ENCODE measurements around the gene MPP4.

Gene MPP4

DNA sequence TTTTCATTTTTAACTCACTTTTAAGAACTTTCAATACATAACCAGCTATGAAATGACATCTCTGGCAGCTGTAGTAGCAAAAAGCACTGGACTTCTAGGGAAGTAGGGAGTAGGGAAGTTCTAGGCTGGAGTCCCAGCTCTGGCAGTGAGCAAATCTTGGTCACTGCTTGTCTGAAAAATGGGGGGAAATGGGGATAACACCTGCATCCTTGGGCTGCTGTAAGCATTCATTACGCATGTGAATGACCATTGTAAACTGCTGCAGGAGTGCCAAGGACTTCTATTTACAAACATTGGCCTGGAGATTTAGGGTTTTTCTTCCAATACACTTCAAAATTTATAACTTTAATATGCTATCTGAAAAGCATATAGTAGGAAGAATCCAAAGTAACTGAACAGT, 972 bp upstream of the MPP4 start:
- TF ChIP-seq, protein P1, sequence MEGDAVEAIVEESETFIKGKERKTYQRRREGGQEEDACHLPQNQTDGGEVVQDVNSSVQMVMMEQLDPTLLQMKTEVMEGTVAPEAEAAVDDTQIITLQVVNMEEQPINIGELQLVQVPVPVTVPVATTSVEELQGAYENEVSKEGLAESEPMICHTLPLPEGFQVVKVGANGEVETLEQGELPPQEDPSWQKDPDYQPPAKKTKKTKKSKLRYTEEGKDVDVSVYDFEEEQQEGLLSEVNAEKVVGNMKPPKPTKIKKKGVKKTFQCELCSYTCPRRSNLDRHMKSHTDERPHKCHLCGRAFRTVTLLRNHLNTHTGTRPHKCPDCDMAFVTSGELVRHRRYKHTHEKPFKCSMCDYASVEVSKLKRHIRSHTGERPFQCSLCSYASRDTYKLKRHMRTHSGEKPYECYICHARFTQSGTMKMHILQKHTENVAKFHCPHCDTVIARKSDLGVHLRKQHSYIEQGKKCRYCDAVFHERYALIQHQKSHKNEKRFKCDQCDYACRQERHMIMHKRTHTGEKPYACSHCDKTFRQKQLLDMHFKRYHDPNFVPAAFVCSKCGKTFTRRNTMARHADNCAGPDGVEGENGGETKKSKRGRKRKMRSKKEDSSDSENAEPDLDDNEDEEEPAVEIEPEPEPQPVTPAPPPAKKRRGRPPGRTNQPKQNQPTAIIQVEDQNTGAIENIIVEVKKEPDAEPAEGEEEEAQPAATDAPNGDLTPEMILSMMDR (IDR thresholded peaks at IDR 0.05; ENCODE audit: low read length, missing control alignments): no peak
- no peak for DNase-seq (ENCODE audit: low read depth)
- H3K4me3 ChIP-seq (replicated peaks; ENCODE audit: low read depth, low read length): no peak overlapping the region

DNA sequence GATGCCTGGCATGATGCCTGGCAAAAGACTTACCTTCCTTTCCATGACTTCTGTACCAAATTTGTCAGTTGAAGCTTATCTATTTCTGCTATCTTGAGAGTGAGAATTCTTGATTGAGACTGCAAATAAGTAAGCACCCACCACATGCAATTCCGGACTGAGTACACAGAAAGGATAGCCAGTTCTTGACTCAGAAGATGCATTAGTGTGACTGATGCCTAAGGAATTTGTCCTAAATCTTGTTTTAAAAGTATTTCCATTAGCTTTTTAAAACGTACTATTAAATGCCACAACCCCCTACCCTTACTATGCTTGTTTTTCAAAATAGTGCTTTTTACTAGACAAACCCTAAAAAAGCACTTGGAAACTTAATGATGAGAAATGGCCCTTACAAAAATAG, 545 bp downstream of the MPP4 start:
- TF ChIP-seq, protein P1 (IDR thresholded peaks at IDR 0.05; ENCODE audit: low read length, missing control alignments): no peak
- H3K4me3 ChIP-seq (replicated peaks; ENCODE audit: low read depth, low read length): no peak overlapping the region
- peak; percentile 76 for DNase-seq (ENCODE audit: low read depth)

DNA sequence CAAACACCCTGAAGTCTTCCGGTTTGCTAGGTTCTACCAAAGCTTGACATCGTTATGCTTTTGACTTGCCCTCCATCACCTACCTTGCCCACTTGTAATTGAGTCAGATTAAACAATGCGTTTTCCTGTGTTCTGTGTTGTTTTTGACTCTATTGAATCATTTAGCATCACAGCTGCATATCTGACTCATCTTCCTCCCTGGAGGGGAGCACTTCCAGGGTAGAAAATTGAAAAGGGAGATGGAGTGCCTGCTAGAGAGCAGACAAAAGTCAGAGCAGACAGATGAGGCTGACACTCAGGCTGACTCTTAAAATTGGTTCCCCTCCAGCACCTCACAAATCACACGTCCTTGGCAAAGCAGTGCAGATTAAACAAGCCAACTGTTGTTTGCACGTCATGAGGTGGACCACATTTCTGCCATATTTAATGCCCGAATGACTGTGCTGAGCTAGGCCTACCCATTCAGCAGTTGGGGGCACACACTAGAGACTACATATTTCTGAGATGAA, 2.2 kb downstream of the MPP4 start:
- no peak overlapping the region for H3K4me3 ChIP-seq (replicated peaks; ENCODE audit: low read depth, low read length)
- peak; percentile 78 for DNase-seq (ENCODE audit: low read depth)
- TF ChIP-seq, protein P1 (IDR thresholded peaks at IDR 0.05; ENCODE audit: low read length, missing control alignments): no peak

DNA sequence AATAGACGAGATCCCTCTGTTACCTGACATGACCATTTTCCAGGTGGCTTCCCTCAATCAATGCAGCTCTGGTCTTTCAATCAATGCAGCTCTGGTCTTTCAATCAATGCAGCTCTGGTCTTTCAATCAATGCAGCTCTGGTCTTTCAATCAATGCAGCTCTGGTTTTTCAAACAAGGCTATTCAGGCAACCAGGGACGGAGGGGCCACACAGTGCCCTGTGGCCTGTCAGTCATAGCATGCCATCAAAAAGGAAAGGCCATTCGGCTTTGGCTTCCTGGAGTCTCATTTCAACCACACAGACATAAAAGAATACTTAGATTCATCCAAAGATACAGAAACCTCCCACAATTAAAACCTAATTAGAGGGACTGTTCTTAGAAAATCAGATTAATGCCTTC, 13.3 kb downstream of the MPP4 start:
- no peak for DNase-seq (ENCODE audit: low read depth)
- H3K4me3 ChIP-seq (replicated peaks; ENCODE audit: low read depth, low read length): no peak overlapping the region
- TF ChIP-seq, protein P1 (IDR thresholded peaks at IDR 0.05; ENCODE audit: low read length, missing control alignments): no peak

DNA sequence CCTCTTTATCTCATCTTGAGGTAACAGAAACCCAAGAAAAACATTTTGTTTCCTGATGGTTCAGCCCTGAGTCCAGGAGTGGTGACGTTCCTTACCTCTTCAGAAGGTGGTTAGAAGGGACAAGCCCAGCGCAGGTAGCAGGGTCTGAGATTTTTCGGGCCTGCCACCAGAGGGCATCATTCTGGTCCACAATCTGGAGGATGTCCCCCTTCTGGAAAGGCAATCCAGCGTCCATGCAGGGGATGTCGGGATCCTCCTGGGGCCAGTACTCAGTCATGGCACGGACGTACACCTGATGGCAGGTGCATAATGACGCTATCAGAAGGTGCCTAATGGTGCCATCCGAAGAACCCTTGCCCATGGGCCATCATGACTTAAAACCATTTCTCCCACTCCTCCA, 17.7 kb downstream of the MPP4 start:
- DNase-seq (ENCODE audit: low read depth): peak; percentile 16
- TF ChIP-seq, protein P1 (IDR thresholded peaks at IDR 0.05; ENCODE audit: low read length, missing control alignments): peak; percentile 45
- H3K4me3 ChIP-seq (replicated peaks; ENCODE audit: low read depth, low read length): no peak overlapping the region

DNA sequence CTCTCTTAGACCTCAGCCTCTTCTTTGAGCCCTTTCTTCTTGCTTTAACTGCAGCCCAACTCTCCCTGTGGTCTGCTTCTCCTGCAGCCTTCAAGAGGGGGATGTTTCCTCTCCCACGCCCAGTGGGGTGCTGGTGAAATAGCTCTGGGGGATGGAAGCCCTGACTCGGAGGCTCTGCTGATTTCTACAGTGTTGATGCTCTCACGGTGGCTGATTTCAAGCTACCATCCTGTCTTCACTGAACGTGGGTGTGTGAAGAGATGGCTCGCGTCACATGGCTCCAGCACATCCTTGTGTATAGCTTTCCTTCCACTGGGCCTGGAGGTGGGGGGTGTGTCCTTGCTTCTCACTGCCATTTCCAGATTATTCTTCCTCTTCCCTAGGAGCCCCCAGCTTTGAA, 20.0 kb downstream of the MPP4 start:
- TF ChIP-seq, protein P1 (IDR thresholded peaks at IDR 0.05; ENCODE audit: low read length, missing control alignments): no peak
- no peak for DNase-seq (ENCODE audit: low read depth)
- no peak overlapping the region for H3K4me3 ChIP-seq (replicated peaks; ENCODE audit: low read depth, low read length)

DNA sequence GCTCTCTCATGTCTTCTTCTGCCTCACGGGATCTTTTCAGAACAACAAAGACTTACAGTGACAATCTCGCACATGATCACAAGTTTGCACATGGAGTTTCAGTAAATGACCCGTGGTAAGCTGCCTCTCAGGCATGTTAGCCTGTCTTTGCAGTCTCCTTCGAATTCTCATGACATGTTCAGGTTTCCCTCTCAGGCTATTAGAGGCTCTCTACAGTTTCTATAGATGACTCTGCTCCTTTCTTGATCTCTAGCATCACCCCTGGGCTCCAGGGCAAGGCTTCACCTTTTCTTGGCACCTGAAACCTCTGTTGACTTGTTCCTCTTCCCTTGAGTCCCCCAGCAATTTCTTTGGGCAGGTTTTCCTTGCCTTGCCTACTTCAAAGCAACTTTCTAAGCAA, 23.0 kb downstream of the MPP4 start:
- DNase-seq (ENCODE audit: low read depth): no peak
- no peak overlapping the region for H3K4me3 ChIP-seq (replicated peaks; ENCODE audit: low read depth, low read length)
- TF ChIP-seq, protein P1 (IDR thresholded peaks at IDR 0.05; ENCODE audit: low read length, missing control alignments): no peak
